Ectodermal cell (in vitro differentiated cells): ENCODE results near the gene WDR87.
"Not testable (repeated sequence)": the region's sequence is repeated elsewhere in the genome, so short reads cannot be mapped to it uniquely, and the experiment has no call there.

ENCODE experiments used
- H3K27ac ChIP-seq: 2 replicates; pipeline ENCODE4 v1.7.0; 2013; ENCODE audit warnings: mild to moderate bottlenecking, low read depth, low read length; ENCODE audit not compliant: insufficient read depth, poor library complexity, severe bottlenecking
- H3K27me3 ChIP-seq: 2 replicates; pipeline ENCODE4 v1.7.0; 2013; ENCODE audit warnings: mild to moderate bottlenecking, low read length; ENCODE audit not compliant: insufficient read depth, control insufficient read depth, poor library complexity, severe bottlenecking
- H3K36me3 ChIP-seq: one replicate; pipeline ENCODE4 v1.7.0; 2013; ENCODE audit warnings: low read length; ENCODE audit not compliant: control insufficient read depth, insufficient read depth
- H3K4me1 ChIP-seq: one replicate; pipeline ENCODE4 v1.7.0; 2013; ENCODE audit warnings: low read length; ENCODE audit not compliant: control insufficient read depth, insufficient read depth
- H3K4me3 ChIP-seq: 2 replicates; pipeline ENCODE4 v1.7.0; 2013; ENCODE audit warnings: low read depth, low read length, control low read depth; ENCODE audit not compliant: insufficient read depth
- H3K9me3 ChIP-seq: 2 replicates; pipeline ENCODE4 v1.7.0; 2013; ENCODE audit warnings: mild to moderate bottlenecking, low read length, moderate library complexity; ENCODE audit not compliant: control insufficient read depth
- WGBS, 2 experiments: methylation state at CpG; one replicate each; pipeline ENCODE4 v1.1.7; 2013; ENCODE audit warnings: missing lambda C conversion rate in 2 of 2; 5-methylcytosine and 5-hydroxymethylcytosine counted together

The WDR87 gene

GRCh38 chr19:37931881-37932655, 25.7 kb upstream of the WDR87 start:
- Histone ChIP-seq H3K27ac (peak overlapping the region; percentile 79), H3K4me3 (peak overlapping the region; percentile 16), H3K27me3 (no peaks in the 10 kb centered on the region), H3K4me1 (peaks cover 34% of the 10 kb centered on the region), H3K9me3 (no peaks in the 10 kb centered on the region), H3K36me3 (no peaks in the 10 kb centered on the region)
- WGBS, 2 experiments, result 9 to 10% methylated on average over 30 of the region's 30 CpGs

DNA sequence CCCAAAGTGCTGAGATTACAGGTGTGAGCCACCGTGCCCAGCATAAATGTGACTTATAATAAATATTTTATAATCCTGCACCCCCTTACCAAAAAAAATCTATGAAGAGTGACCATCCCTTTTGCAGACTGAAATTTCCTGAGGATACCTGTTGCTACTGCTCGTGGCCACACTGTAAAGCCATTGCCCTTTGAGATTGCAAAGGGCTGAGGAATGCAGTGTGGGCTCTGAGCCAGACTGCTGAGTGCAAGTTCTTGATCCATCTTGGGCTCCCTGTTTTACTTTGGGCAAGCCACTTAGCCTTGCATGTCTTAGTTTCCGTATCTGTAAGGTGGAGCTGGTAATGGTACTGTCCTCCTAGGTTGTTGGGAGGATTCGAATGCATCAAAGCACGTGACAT, 24.0 kb upstream of the WDR87 start:
- WGBS, 2 experiments, result 63 to 95% methylated on average over 2 to 5 of the region's 5 CpGs
- no peaks in the 10 kb centered on the region for H3K27me3 ChIP-seq
- no peak overlapping the region for H3K4me3 ChIP-seq
- H3K36me3 ChIP-seq, result no peaks in the 10 kb centered on the region
- H3K9me3 ChIP-seq, result no peaks in the 10 kb centered on the region
- H3K4me1 ChIP-seq, result peaks cover 34% of the 10 kb centered on the region
- H3K27ac ChIP-seq, result no peak overlapping the region

DNA sequence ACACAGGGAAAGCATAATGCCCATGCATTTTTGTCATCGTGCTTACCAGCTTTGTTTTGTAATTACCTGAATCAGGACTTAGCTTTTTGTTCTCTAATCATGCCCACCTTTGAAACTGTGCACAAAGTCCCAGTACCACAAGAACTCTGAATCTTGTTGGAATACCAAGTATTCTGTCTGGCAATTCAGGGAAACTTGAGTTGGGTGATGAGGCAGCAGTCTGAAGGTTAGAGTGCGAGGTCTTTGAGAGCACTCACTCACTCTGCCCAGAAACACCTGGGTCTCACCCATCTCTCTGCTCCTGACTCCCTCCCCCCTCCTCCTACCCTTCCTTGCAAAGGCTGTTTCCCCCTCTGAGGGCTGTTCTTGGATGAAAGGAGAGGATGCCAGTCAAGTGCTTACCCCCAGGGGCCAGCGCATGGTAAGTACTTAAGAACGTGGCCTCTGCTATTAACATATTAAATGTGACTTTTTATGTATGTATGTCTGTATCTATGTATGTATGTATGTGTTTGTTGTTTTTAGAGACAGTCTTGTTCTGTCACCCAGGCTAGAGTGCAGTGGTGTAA, 23.0 kb upstream of the WDR87 start:
- Histone ChIP-seq H3K36me3 (no peaks in the 10 kb centered on the region), H3K9me3 (no peaks in the 10 kb centered on the region), H3K4me1 (peaks cover 34% of the 10 kb centered on the region), H3K27ac (no peak overlapping the region), H3K4me3 (no peak overlapping the region), H3K27me3 (no peaks in the 10 kb centered on the region)
- 54 to 59% methylated on average over 4 of the region's 4 CpGs for WGBS, 2 experiments

DNA sequence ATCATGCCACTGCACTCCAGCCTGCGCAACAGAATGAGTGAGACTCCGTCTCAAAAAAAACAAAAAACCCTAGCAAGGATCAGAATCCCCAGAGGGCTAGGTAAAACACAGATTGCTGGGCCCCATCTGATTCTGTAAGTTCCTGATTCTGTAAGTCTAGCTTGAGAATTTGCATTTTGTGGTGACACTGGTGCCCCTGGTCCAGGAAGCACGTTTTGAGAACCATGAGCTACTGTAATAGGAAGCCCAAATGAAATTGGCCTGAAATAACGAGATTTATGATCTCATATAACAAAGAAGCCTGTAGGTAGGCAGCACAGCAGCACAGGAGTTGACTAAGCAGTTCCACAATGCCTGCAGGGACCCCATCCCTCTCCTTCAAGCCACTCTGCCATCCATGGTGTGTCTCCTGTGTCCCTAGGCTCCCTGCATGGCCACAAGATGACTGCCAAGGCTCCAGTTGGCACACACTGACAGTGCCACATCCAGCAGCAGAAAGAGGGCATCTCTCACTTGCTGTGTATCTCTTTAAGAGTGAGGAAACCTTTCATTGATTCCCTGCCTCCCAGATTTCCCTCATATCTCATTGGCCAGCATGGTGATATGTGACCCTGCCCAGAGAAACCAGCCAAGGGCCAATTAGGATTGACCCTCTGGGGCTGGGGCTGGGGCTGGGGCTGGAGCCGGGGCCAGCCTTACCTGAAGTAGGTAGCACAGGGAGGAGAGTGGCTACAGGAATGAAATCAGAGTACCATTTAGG, 22.3 kb upstream of the WDR87 start:
- Histone ChIP-seq H3K9me3 (no peaks in the 10 kb centered on the region), H3K36me3 (no peaks in the 10 kb centered on the region), H3K27ac (no peak overlapping the region), H3K4me3 (no peak overlapping the region), H3K4me1 (peaks cover 32% of the 10 kb centered on the region), H3K27me3 (no peaks in the 10 kb centered on the region)
- WGBS, 2 experiments, result 60 to 61% methylated on average over 5 of the region's 5 CpGs

DNA sequence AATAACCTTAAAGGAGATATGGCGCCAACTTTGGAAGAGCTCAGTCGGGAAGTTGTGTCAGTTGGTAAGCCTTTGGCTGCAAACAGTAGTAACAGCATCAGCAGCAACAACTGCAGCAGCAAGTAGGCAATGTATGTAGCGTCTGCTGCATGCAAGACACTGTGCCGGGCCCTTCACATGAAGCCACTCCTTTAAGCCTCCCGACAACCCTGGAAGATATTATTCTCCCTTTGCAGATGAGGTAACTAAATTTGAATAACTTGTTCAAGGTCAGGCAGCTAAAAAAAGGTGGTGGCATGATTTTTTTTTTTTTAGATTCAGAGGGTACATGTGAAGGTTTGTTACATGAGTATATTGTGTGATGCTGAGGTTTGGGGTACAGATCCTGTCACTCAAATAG, 20.3 kb upstream of the WDR87 start:
- Histone ChIP-seq H3K4me1 (peaks cover 12% of the 10 kb centered on the region), H3K27me3 (no peaks in the 10 kb centered on the region), H3K4me3 (no peak overlapping the region), H3K9me3 (no peaks in the 10 kb centered on the region), H3K36me3 (no peaks in the 10 kb centered on the region), H3K27ac (no peak overlapping the region)
- WGBS, 2 experiments, result 92 to 94% methylated on average over 5 of the region's 5 CpGs

DNA sequence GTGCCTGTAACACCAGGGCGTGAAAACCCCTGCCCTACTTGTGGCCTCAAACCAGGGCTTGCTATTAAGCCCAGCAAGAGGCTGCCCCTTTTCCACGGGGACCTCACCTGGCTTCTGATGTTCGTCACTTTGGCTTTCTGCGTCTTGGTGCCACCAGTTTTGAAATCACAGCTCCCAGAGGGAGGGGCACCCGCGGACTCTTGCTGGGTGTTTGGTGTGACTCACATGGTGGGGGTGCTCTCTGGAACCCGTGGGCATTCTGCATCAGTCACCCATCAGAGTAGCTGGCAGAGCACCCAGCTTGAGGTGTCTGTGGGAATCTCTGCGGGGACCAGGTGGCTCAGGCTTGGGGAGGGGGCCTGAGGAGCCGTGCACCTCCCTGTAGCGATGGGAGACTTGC, 19.9 kb upstream of the WDR87 start:
- H3K4me3 ChIP-seq, result no peak overlapping the region
- H3K9me3 ChIP-seq, result no peaks in the 10 kb centered on the region
- peaks cover 11% of the 10 kb centered on the region for H3K4me1 ChIP-seq
- H3K27me3 ChIP-seq, result no peaks in the 10 kb centered on the region
- H3K27ac ChIP-seq, result no peak overlapping the region
- 93 to 95% methylated on average over 10 of the region's 10 CpGs for WGBS, 2 experiments
- H3K36me3 ChIP-seq, result no peaks in the 10 kb centered on the region

- Histone ChIP-seq H3K4me3 (no peak overlapping the region), H3K36me3 (no peaks in the 10 kb centered on the region), H3K27ac (no peak overlapping the region), H3K9me3 (no peaks in the 10 kb centered on the region), H3K27me3 (no peaks in the 10 kb centered on the region), H3K4me1 (peaks cover 11% of the 10 kb centered on the region)
- WGBS, 2 experiments, result 96% methylated on average over 3 of the region's 3 CpGs
These were observed 18.8 kb upstream of the WDR87 start for GRCh38 chr19:37925212-37925611.

GRCh38 chr19:37924573-37924972, 18.2 kb upstream of the WDR87 start:
- not testable (repeated sequence) for H3K9me3 ChIP-seq, H3K27ac ChIP-seq
- WGBS, 2 experiments, result 94 to 95% methylated on average over 8 of the region's 8 CpGs

GRCh38 chr19:37920591-37921450, 14.4 kb upstream of the WDR87 start:
- H3K9me3 ChIP-seq, result no peaks in the 10 kb centered on the region
- no peak overlapping the region for H3K27ac ChIP-seq
- no peaks in the 10 kb centered on the region for H3K4me1 ChIP-seq
- 92% methylated on average over 23 of the region's 23 CpGs for WGBS, 2 experiments
- H3K36me3 ChIP-seq, result no peaks in the 10 kb centered on the region
- no peaks in the 10 kb centered on the region for H3K27me3 ChIP-seq
- no peak overlapping the region for H3K4me3 ChIP-seq

More at GRCh38 chr19:37924573-37924972, 18.2 kb upstream of the WDR87 start:
- not testable (repeated sequence) for H3K36me3 ChIP-seq, H3K4me3 ChIP-seq, H3K27me3 ChIP-seq
- H3K4me1 ChIP-seq, result peaks cover 11% of the 10 kb centered on the region
